ENCODE results near the gene APBB2.

DNA sequence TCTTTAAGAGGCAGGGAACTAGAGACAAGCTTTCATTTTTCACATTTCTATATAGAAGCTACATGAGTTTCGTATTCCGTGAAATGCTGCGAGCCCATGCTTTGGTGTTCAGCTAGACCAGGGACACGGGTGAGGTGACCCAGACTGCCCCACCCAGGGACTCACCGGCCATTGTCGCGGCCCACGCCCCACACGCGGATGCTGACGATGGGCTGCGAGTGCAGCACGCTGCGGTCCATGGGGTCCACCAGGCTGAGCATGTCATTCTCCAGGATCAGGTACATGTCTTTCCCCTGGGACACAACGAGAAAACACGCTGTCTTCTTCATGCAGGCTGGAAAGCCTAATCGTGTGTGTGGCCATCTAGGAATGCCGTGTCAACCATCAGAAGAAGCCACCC lies 324.1 kb downstream of the APBB2 start:
- no peak for TF ChIP-seq POLR2A (IDR thresholded peaks at IDR 0.05; ENCODE audit: low read depth, low read length)
- no peak for TF ChIP-seq SIX5 (IDR thresholded peaks at IDR 0.05; ENCODE audit: low read depth, low read length, severe bottlenecking)
- TF ChIP-seq, protein P1, sequence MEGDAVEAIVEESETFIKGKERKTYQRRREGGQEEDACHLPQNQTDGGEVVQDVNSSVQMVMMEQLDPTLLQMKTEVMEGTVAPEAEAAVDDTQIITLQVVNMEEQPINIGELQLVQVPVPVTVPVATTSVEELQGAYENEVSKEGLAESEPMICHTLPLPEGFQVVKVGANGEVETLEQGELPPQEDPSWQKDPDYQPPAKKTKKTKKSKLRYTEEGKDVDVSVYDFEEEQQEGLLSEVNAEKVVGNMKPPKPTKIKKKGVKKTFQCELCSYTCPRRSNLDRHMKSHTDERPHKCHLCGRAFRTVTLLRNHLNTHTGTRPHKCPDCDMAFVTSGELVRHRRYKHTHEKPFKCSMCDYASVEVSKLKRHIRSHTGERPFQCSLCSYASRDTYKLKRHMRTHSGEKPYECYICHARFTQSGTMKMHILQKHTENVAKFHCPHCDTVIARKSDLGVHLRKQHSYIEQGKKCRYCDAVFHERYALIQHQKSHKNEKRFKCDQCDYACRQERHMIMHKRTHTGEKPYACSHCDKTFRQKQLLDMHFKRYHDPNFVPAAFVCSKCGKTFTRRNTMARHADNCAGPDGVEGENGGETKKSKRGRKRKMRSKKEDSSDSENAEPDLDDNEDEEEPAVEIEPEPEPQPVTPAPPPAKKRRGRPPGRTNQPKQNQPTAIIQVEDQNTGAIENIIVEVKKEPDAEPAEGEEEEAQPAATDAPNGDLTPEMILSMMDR (IDR thresholded peaks at IDR 0.05 in 2 of 3, conservative IDR thresholded peaks at IDR 0.05 in 1 of 3; ENCODE audit: control insufficient read depth in 2 of 3, extremely low read depth in 1 of 3, insufficient read depth in 1 of 3, low read depth in 3 of 3, low read length in 3 of 3) = no peak
- no peak for TF ChIP-seq BCL11A (IDR thresholded peaks at IDR 0.05; ENCODE audit: low read depth, low read length)
- no peak for TF ChIP-seq POLR2AphosphoS5 (IDR thresholded peaks at IDR 0.05; ENCODE audit: low read length)
- TF ChIP-seq GATAD2B (conservative IDR thresholded peaks at IDR 0.05; ENCODE audit: low read depth) = no peak
- TF ChIP-seq SUZ12 (IDR thresholded peaks at IDR 0.05; ENCODE audit: unreplicated experiment) = no peak
- TF ChIP-seq IKZF2 (IDR thresholded peaks at IDR 0.05) = no peak
